ENCODE data around the gene ABCA2. TPM values are rescaled to one million over a fixed set of nuclear protein-coding genes. Genes with fewer than 3 reads are reported as not detected.
A peak's percentile ranks its signal among the peaks of the same experiment; 100 is the strongest.

ABCA2 gene, protein sequence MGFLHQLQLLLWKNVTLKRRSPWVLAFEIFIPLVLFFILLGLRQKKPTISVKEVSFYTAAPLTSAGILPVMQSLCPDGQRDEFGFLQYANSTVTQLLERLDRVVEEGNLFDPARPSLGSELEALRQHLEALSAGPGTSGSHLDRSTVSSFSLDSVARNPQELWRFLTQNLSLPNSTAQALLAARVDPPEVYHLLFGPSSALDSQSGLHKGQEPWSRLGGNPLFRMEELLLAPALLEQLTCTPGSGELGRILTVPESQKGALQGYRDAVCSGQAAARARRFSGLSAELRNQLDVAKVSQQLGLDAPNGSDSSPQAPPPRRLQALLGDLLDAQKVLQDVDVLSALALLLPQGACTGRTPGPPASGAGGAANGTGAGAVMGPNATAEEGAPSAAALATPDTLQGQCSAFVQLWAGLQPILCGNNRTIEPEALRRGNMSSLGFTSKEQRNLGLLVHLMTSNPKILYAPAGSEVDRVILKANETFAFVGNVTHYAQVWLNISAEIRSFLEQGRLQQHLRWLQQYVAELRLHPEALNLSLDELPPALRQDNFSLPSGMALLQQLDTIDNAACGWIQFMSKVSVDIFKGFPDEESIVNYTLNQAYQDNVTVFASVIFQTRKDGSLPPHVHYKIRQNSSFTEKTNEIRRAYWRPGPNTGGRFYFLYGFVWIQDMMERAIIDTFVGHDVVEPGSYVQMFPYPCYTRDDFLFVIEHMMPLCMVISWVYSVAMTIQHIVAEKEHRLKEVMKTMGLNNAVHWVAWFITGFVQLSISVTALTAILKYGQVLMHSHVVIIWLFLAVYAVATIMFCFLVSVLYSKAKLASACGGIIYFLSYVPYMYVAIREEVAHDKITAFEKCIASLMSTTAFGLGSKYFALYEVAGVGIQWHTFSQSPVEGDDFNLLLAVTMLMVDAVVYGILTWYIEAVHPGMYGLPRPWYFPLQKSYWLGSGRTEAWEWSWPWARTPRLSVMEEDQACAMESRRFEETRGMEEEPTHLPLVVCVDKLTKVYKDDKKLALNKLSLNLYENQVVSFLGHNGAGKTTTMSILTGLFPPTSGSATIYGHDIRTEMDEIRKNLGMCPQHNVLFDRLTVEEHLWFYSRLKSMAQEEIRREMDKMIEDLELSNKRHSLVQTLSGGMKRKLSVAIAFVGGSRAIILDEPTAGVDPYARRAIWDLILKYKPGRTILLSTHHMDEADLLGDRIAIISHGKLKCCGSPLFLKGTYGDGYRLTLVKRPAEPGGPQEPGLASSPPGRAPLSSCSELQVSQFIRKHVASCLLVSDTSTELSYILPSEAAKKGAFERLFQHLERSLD (N-terminal part only)
- total RNA-seq: 10 to 100 TPM; 28.3 to 28.5 TPM

DNA sequence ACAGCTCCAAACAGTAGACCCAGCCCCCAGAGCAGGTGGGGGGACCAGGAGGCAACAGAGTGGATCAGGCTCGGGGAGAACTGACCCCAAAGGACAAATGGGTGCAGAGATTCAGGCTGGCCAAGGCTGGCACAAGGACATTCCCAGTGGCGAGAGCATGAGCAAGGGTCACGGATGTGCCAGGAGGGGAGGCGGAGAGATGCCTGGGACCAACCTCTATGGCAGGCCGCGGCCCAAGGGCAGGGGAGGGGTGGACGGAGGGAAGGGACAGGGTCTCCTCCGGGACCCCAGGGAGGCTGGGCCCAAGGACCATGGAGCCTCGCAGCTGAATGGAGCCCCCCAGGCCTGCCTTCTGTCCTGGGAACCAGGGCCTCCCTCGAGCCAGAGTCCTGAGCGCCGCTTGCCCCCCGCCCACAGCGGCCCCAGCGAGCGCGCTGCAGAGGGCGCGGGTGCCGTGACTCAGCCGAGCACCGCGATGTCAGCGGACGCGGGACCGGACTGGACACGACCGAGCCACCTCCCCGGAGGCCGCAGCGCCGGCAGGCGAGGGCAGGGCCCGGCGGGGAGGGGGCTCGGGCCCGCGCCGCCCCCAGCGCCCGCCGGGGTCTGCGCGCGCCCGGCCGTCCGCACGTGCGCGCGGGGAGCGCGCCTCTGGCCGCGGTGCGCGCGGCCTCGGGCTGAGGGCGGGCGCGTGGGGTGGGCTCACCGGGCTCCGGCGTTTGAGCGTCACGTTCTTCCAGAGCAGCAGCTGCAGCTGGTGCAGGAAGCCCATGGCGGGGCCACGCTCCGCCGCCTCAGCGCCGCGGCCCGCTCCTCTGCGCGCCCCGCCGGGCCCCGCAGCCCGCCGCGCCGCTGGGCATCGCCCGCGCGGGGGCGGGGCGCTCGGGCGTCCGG lies at the start of gene ABCA2:
ABCA2 (minus strand) TSS at position 869 of the 894 bp plus-strand sequence; CDS start at position 772, 97 bp downstream.
- H3K9me3 ChIP-seq: no peaks in the 10 kb centered on the region
- no peaks in the 10 kb centered on the region for H3K27me3 ChIP-seq
- H3K4me3 ChIP-seq: peak within 1 kb of the TSS; percentile 58 to 69
- H3K36me3 ChIP-seq: no peaks in the 10 kb centered on the region
- TF ChIP-seq, protein P1, sequence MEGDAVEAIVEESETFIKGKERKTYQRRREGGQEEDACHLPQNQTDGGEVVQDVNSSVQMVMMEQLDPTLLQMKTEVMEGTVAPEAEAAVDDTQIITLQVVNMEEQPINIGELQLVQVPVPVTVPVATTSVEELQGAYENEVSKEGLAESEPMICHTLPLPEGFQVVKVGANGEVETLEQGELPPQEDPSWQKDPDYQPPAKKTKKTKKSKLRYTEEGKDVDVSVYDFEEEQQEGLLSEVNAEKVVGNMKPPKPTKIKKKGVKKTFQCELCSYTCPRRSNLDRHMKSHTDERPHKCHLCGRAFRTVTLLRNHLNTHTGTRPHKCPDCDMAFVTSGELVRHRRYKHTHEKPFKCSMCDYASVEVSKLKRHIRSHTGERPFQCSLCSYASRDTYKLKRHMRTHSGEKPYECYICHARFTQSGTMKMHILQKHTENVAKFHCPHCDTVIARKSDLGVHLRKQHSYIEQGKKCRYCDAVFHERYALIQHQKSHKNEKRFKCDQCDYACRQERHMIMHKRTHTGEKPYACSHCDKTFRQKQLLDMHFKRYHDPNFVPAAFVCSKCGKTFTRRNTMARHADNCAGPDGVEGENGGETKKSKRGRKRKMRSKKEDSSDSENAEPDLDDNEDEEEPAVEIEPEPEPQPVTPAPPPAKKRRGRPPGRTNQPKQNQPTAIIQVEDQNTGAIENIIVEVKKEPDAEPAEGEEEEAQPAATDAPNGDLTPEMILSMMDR (IDR thresholded peaks at IDR 0.05): no peak
- H3K4me1 ChIP-seq: peaks cover 0 to 27% of the 10 kb centered on the region in 2 donors
- DNase-seq (ENCODE audit: low spot score): no peak
- peak within 1 kb of the TSS; percentile 67 to 69 for H3K27ac ChIP-seq

DNA sequence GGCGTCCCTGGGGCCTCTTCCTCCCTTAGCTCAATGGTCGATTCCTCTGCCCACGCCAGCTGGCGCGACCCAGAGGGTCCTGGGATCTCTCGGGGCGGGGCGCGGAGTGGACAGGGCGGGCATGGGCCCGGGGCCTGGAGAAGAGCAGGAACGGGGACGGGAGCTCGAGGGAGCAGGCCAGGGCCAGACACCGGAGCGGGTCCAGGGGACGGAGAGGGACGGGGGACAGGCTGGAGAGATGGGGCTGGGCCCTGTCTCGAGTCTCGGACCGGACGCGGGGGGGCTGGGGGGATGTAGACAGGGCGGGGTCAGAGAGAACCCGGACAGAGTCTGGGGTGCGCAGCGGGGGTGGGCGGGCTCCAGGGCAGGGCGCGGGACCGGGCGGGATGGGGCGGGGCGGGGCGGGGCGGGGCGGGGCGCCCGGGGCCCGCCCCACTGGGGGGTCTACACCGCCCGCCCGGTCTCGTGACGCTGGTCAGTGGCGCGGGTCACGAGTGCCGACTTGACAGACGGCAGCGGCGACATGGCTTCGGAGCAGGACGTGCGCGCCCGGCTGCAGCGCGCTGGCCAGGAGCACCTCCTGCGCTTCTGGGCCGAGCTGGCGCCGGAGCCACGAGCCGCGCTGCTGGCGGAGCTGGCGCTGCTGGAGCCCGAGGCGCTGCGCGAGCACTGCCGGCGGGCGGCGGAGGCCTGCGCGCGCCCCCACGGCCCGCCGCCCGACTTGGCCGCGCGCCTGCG lies 49.1 kb upstream of the ABCA2 start, which contains the start of gene UAP1L1:
UAP1L1 (plus strand) TSS at position 508 of the 738 bp plus-strand sequence; CDS start at position 524, 16 bp downstream.
- Histone ChIP-seq H3K27me3 (no peaks in the 10 kb centered on the region), H3K4me1 (peaks cover 0 to 24% of the 10 kb centered on the region in 2 donors), H3K27ac (peak within 1 kb of the TSS; percentile 80), H3K4me3 (peak within 1 kb of the TSS; percentile 70 to 74), H3K36me3 (peaks cover 30% of the 10 kb centered on the region), H3K9me3 (no peaks in the 10 kb centered on the region)
- peak; percentile 81 for DNase-seq (ENCODE audit: low spot score)
- TF ChIP-seq, protein P1 (IDR thresholded peaks at IDR 0.05): no peak

DNA sequence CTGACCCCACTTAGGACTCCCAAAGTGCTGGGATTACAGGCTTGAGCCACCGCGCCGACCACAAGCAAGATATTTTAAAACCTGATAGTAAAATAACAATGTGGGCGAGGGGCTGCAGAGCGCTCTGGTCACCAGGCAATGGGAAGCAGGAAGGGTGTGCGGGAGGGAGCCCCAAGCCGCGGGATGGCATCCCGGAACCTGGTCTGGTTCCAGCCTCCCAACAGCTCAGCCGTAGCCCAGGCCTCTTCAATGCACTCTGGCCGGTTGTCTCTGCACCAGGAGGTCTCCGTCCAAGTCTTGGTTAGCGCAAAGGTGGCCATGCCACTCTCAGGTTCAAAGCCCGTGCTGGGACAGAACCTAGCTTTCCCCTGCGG lies 48.6 kb upstream of the ABCA2 start:
- DNase-seq (ENCODE audit: low spot score): no peak
- Histone ChIP-seq H3K4me3 (peak overlapping the region; percentile 70 to 74), H3K27ac (peak overlapping the region; percentile 80), H3K36me3 (peaks cover 24% of the 10 kb centered on the region), H3K27me3 (no peaks in the 10 kb centered on the region), H3K4me1 (peaks cover 0 to 24% of the 10 kb centered on the region in 2 donors), H3K9me3 (no peaks in the 10 kb centered on the region)
- TF ChIP-seq, protein P1 (IDR thresholded peaks at IDR 0.05): no peak

DNA sequence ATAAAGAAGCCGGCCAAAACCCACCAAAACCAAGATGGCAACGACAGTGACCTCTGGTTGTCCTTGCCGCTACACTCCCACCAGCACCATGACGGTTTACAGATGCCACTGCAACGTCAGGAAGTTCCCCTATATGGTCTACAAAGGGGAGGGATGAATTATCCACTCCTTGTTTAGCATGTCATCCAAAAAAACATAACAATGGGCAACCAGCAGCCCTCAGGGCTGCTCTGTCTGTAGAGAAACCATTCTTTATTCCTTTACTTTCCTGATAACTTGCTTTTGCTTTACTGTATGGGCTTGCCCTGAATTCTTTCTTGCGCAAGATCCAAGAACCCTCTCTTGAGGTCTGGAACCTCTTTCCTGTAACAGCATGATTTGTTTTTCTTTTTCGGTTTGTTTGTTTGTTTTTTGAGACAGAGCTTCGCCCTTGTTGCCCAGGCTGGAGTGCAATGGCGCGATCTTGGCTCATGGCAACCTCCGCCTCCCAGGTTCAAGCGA lies 47.3 kb upstream of the ABCA2 start:
- Histone ChIP-seq H3K9me3 (no peaks in the 10 kb centered on the region), H3K27me3 (no peaks in the 10 kb centered on the region), H3K36me3 (peaks cover 13% of the 10 kb centered on the region), H3K27ac (no peak overlapping the region), H3K4me3 (no peak overlapping the region), H3K4me1 (peaks cover 0 to 35% of the 10 kb centered on the region in 2 donors)
- TF ChIP-seq, protein P1 (IDR thresholded peaks at IDR 0.05): no peak
- no peak for DNase-seq (ENCODE audit: low spot score)
